Measurements from ENCODE around the gene SGTA.

Gene SGTA

DNA sequence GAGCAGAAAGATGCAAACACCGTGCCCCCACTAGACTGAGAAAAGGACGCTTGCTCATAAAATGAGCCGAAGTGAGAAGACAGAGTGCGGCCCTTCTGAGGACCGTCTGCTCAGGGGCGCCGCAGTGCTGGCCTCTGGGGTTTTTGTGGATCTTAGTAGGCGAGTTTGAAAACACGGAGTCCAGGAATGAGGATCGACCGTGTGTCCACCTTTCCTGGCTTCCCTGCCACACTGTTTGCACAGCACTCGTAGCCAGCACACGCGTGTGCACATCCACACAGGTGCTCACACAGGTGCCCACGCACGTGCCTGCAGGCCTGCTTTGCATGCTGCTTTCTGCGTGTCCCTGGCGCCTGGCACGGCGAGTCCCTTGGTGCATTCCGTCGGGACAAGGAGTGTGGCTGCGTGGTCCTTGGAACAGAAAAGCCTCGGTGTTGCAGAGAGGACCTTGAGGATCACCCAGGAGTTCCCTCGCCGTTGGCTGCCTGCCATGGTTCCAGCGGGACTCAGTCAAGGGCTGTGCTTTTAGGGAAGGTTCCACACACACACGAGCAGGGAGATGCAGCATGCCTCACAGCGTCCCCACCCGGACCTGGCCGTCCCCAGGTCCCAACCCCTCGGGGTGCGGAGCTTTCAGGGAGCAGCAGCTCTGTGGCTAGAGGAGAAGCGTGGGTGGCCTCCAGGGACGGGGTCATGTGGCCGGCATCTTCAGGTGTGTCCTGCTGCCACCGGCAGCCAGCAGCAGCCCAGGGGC, 26.5 kb upstream of the SGTA start:
- no peak for DNase-seq (ENCODE audit: low spot score)

DNA sequence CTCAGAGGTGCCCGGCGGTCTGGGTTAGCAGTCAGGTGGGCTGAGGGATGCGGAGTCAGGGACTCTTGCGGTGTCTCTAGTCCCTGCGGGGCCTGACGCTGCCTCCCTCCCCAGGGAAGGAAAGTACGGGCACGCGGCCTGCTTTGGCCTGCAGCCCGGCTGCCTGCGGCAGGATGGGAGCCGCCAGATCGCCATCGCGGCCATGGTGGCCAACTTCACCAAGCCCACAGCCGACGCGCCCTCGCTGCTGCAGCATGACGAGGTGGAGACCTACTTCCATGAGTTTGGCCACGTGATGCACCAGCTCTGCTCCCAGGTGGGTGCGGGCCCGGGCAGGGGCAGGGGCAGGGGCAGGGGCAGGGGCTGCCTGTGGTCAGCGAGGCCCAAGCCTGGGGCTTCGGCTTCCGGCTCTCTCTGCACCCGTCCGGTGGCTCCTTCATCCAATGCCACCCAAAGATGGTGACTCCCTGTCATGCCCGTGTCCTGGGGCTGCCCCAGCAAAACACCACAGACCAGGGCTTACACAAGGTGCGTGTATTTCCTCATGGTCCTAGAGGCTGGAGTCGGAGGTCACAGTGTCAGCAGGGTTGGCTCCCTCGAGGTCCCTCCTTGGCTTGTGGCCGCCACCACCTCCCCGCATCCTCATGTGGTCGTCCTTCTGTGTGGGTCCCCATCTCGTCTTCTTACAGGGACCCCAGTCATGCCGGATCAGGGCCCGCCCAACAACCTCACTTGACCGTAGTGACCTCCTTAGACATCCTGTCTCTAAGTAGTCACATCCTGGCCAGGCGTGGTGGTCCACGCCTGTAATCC, 25.3 kb upstream of the SGTA start:
- no peak for DNase-seq (ENCODE audit: low spot score)

DNA sequence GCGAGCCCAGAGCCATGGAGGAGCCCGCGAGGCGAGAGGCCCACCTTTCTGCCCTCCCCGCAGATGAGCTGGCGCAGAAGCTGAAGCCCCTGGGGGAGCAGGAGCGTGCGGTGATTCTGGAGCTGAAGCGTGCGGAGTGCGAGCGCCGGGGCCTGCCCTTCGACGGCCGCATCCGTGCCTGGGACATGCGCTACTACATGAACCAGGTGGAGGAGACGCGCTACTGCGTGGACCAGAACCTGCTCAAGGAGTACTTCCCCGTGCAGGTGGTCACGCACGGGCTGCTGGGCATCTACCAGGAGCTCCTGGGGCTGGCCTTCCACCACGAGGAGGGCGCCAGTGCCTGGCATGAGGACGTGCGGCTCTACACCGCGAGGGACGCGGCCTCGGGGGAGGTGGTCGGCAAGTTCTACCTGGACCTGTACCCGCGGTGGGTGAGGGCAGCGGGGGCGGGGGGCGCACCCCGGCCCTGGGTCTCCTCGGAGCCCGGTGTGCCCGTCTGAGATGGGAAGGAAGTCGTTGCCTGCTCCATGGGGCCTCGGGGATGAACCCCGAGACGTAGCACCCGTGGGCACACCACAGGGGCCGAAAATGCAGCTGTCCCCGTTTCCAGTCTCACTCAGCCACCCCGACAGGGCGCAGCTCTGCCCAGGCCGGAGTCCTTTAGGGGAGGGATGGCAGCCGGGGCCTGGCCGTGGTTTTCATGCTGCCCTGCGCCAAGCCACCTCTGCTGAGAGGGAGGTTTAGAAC, 24.5 kb upstream of the SGTA start:
- DNase-seq (ENCODE audit: low spot score): no peak

DNA sequence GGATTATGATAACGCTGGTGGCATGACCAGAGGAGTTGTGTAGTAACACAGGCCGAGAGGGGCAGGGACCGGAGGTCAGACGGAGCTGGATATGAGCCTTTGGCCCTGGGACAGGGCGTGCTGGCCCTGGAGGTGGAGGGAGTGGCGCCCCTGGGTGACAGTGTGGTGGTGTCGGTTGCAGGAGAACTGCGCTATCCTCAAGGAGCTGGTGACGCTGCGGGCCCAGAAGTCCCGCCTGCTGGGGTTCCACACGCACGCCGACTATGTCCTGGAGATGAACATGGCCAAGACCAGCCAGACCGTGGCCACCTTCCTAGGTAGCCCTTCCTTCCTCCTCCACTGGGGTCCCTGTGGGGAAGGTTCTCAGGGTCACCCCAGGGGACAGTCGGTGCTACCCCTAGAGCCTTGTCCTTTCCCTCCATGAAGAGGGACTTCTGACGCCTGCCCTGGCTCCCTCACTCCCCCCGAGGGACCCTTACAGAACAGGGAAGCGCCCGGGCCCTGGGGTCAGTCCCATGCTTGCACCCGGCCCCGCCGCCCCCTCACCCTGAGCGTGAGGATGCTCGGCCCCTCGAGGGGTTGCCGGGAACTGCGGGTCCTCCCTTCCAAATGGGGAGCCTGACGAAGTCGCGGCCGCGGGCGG, 23.8 kb upstream of the SGTA start:
- no peak for DNase-seq (ENCODE audit: low spot score)

DNA sequence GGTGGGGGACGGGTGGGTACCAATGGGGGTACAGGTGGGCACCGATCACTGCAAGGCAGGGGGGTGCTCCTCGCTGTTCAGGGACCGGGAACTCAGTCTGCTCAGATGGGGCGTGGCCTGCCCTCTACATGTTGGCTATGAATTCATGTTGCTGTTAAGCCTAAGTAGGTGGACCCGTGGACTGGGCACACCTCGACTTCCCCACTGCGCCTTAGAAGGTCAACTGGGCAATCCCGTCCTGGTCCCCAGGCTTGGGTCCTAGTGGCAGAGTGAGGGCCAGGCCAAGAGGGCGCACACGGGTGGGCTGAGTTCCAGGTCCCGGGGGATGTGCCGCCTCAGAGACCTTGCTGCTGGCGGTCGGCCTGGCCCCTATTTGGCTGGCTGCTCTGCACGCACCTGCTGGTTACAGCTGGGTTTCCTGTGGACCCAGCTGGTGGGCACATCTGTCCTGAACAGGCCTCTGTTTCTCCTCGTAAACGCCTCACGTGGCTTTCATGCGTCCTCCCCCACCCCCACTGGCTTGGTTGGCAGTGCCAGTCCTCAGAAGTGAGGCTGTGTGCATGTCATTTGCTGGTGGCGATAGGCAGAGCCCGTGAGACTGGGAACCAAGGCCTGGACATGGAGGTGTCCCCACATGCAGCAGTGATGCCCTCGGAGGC, 23.0 kb upstream of the SGTA start:
- no peak for DNase-seq (ENCODE audit: low spot score)

DNA sequence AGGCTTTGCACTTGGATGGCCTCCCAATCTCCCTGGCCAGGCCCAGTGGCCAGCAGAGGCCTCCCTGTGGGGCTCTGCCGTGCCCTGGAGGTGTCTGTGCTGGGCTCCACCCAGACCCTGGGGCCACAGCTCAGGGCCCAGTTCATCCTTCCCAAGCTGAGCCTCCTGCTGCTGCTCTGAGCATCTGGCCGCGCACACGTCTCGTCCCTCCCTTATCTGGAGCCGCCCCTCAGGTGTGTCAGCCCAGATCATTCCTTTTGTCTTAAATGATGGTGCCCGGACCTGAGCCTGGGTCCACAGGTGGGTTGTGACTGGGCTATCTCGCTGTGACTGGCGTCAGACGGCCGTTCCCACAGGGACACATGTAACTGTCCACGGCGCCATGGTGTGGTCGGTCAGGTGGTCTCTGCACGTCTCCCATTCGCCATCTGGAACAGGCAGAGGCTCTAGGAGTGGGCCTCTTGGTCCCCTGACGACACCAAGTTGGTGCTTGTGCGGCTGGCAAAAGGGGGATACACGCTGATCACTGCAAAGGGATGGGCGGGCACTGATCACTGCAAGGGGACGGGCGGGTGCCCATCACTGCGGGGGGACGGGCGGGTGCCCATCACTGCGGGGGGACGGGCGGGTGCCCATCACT, 22.3 kb upstream of the SGTA start:
- DNase-seq (ENCODE audit: low spot score): no peak

DNA sequence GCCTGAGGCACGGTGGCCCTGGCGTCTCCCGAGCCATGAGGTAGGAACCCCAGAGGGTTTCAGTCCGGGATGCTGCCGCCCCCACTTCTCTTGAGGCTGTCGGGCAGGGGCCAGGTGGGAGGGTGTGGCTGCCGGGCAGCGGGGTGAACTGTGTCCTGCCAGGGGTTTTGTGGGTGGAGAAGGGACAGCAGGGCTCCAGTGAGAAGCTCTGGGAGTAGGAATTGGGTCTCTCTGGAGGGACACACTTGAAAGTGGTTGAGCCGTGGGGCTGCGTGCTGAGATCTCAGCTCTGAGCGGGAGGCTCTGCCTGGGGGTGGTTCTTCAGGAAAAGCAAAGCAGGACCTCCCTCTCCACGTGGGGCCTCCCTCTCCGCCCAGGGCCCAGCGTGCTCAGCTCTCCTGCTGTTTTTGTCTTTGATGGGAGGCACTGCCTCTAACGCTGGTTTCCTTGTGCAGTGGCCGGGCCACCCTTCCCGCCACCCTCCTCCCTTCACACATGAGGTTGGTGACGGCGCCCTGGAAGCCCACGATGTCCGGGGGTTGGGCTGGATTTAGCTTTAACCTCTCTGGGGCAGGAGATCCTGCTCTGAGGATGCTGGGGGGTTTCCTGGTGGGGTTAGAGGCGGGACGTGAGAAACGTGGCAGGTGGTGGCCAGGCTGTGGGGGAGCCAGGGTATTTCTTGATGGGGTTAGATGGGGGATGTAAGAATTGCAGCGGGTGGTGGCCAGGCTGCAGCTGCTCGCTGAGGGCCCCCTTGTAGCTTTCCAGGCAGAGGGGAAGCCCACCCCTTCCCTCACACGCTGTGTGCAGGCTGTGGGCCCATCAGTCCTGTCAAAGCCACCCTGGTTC, 21.3 kb upstream of the SGTA start:
- no peak for DNase-seq (ENCODE audit: low spot score)

DNA sequence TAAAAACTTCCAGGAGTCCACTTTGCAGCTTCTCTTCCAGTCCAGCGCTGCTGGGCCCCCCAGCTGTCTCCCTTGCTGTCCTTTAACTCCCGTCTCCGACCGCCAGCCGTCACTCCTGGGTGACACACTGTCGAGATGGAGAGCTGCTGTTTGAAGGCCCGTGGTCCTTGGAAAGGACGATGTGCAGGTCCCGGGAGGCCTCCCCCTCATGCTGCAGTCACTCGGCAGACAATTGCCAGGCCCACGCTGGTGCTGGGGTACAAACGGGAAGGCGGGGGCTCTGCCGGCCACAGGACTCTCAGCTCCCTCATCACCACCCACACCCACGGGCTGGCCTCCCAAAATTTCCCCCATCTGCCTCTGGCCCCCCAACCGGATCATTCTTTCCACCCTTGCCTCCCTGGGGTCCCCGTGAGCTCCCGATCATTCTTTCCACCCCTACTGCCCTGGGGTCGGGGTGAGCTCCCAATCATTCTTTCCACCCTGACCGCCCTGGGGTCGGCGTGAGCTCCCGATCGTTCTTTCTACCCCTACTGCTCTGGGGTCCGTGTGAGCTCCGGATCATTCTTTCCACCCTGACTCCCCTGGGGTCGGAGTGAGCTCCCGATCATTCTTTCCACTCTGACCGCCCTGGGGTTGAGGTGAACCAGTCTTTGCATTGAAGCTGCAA, 20.5 kb upstream of the SGTA start:
- DNase-seq (ENCODE audit: low spot score): no peak

DNA sequence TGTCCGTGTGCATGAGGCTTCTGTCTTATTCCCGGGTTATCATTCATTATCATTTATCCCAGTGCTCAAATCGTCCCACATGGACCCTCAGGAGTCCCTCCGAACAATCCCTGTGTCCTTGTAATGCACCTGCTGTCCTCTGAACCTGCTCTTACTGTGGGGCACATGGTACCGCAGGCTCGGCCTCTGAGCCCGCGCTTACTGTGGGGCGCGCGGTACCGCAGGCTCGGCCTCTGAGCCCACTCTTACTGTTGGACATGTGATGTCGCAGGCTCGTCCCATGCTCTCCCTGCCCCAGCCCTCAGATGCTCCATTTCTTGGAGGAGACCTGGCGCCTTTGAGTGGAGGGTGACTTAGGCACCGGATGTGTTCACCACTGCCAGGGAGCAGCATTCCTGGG, 19.8 kb upstream of the SGTA start:
- DNase-seq (ENCODE audit: low spot score): no peak

DNA sequence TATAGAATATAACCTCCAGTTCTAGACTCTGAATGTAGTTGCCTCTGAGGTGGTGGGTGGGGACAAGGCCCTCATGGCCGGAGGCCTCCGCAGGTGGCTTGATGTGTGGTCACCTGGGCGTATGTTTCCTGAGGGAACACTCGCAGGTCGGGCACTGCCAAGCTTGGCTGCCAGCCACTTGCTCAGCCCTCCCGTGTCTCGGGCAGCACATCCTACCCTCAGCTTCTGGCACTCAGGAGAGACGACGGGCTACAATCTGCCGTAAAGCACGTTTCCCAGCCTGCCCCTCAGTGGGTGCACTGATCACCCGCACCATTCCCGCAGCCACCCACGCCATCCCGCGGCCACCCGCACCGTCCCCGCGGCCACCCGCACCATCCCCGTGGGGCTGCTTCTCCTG, 17.4 kb upstream of the SGTA start:
- DNase-seq (ENCODE audit: low spot score): no peak

DNA sequence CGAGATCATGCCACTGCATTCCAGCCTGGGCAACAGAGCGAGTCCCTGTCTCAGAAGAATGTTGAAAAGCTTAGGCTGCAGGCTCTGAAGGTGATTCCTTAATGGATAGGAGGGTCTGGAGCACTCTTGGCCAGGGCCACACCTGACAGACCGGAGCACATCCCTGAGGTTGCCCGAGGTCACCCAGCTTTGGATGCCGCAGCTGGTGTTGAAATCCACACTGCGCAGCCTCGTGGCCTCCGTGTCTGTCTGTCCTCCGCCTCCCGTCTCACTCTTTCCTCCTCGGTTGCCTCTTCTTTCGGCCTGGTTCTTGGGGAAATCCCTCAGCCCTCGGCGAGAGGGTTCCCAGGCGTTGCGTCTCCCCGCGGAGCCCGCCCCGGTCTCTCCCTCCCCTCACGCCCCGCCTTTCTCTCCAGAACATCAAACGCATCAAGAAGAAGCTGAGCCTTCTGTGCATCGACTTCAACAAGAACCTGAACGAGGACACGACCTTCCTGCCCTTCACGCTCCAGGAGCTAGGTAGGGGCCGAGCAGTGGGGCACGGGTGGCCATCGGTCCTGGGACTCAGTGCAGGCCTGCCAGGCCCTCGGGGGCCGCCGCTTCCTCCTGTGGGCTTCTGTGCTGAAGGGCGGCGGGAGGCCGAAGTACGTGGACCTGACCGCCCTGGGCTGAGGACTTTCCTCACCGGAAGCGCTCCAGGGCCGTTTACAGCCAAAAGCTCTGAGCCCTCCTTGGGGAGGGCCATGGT, 16.4 kb upstream of the SGTA start:
- DNase-seq (ENCODE audit: low spot score): no peak

DNA sequence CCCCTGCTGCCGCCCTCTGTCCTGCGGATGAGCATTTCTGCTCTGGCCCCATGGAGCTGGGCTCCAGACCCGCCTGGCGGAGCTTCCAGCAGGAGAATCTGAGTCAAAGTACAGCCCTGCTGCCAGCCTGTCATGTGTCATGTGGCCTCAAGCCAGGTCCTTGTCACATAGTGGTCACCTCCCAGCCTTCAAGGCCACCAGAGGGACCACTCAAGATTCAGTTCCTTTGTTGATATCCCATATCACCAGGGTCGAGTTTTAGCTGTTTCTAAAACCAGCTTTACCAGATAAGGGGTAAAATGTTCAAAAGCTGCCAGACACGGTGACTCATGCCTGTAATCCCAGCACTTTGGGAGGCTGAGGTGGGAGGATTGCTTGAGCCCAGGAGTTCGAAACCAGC, 15.7 kb upstream of the SGTA start:
- peak; percentile 47 for DNase-seq (ENCODE audit: low spot score)

DNA sequence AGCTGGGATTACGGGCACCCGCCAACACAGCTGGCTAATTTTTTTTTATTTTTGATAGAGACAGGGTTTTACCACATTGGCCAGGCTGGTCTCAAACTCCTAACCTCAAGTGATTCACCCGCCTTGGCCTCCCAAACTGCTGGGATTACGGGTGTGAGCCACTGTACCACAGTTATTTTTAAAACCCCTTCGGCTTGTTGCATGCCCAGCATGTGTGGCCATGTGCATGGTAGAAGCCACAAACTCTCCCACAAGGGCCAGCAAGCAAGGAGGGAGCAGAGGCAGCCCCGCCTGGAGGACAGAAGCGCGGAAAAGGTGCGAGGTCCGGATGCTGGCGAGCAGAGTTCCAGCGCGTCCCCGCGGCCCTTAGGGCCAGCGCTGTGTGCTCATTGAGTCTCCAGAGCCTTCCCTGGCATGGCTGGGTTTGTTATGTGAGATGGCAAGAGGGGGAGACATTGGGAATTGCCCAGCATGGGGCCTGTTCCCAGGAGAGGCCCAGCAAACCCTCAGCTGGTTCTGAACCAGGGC, 15.1 kb upstream of the SGTA start:
- no peak for DNase-seq (ENCODE audit: low spot score)

DNA sequence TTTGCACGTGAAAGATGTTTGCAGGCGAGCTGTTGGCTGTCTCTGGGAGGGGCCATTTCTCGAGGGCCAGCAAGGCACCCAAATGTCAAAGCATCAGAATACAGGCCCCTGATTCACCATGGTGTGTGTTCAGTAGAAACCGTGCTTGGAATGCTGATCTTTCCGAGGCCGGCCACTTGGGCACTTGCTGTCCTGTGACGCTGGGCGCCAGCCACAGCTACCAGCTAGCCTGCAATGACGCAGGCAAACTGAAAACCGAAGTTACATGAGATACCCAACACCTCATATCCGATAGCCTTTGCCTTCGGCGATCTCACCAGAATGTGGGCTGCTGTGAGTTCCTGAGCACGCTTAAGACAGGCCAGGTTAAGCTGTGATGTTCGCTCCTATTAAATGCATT, 14.2 kb upstream of the SGTA start:
- DNase-seq (ENCODE audit: low spot score): no peak

DNA sequence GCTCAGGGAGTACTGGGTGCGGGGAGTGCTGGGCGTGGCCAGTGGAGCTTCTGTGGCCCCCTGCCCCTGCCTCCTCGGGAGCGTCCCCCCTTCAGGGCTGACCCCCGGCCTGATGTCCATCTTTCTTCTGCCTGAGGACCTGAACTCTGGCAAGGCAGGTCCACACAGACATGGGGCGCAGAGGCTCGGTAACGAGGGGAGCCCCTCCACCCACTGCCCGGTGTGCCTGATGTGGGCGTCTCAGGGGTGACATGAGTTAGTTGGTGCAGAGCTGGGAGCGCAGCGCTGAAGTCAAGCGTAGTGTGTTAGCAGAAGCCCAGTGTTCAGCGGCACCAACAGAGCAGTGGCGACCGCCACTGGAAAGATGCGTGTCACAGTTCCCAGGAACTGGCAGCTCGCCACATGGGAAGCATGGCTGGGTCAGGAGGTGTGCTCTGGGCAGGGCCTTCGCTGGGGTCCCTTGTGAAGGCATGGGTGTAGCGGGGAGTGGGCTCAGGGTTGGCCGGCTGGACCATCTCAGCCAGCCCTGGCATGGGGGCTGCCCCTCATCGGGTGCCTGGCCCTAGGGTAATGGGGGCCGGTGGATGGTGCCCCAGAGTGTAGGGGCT, 13.7 kb upstream of the SGTA start:
- DNase-seq (ENCODE audit: low spot score): no peak

DNA sequence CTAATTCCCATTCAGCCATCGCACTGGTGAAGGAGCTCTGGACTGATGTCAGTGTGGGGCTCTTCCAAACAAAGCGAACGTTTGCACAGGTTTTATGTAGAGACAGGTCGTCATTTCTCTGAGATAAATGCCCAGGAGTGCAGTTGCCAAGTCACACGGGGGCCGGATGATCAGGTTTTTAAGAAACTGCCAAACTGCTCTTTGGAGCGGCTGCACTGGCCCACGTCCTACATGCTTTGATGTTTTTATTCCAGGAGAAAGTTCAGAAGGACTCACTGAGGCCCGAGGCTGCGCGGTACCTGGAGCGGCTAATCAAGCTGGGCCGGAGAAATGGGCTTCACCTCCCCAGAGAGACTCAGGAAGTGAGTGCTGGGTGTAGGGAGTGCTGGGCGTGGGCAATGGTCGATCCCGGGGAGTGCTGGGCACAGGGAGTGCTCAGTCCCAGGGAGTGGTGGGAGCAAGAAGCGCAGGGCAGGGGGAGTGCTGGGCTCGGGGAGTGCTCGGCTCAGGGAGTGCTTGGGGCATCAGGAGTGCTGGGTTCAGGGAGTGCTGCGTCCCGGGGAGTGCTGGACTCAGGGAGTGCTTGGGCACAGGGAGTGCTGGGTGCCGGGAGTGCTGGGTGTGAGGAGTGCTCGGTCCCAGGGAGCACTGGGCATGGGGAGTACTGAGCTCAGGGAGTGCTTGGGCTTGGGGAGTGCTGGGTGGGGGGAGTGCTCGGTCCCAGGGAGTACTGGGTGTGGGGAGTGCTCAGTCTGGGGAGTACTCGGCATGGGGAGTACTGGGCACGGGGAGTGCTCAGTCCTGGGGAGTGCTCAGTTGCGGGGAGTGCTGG, 13.0 kb upstream of the SGTA start:
- DNase-seq (ENCODE audit: low spot score): no peak

DNA sequence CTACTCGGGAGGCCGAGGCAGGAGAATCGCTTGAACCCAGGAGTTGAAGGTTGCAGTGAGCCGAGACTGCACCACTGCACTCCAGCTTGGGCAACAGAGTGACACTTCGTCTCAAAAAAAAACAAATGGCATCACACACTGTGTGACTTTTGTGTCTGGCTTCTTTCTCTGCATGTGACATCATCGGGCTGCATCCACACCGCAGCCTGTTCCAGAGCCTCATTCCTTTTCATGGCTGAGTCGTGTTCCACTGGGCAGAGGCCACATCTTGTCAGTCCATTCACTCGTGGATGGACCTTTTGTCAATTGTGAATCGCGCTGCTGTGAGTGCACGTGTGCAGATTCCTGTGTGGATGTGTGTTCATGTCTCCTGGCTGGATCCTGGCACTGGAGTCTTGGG, 10.5 kb upstream of the SGTA start:
- no peak for DNase-seq (ENCODE audit: low spot score)

DNA sequence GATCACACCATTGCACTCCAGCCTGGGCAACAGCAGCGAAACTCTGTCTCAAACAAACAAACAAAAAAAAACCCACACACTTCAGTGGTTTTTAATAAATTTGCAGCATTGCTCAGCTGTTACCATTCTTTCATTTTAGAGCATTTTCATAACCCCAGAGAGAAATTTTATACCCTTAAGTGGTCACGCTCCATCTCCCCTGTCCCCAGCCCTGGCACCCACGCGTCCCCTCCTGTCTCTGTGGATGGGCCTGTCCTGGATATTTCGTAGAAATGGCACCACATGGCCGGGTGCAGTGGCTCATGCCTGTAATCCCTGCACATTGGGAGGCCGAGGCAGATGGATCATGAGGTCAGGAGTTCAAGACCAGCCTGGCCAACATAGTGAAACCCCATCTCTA, 10.1 kb upstream of the SGTA start:
- DNase-seq (ENCODE audit: low spot score): no peak

Measured in AG08396 (cell line).